ENCODE measurements around the gene EEA1. TPM values are rescaled to one million over a fixed set of nuclear protein-coding genes. Genes with fewer than 3 reads are reported as not detected.

Gene EEA1
- total and polyA plus RNA-seq, 2 of the 8 experiments (the other 6 are each of a cell fraction or from before 2014, with no cell fraction given) = 1.0 to 18.8 TPM

DNA sequence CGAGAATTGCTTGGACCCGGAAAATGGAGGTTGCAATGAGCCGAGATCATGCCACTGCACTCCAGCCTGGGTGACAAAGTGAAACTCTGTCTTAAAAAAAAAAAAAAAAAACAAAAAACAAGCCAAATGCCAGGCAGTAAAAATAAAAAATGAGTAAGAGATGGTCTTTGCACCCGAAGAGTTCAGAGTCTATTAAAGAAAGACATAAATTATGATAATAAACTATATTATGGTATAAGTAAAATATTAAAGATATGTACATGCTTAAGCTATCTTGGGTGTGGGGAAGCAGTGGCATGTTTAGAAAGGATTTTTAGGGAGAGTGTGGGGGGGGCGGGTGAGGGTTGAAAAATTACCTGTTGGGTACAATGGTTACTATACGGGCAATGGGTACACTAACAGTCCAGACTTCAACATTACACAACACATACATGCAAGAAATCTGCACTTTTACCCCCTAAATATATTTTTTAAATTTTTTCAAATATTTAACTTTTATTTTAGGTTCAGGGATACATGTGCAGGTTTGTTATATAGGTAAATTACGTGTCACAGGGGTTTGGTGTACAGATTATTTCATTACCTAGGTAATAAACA, 99.3 kb downstream of the EEA1 start:
- no peak overlapping the region for H3K4ac ChIP-seq (replicated peaks; ENCODE audit: insufficient read length, low read depth, low read length)

More for the DNA sequence above, 99.3 kb downstream of the EEA1 start:
- ChIA-PET POLR2A (ENCODE audit: partially characterized antibody) (no interaction called here), CTCF (ENCODE audit: partially characterized antibody) (interaction anchor here (0.6 to 1.7 kb wide), 5 partner anchors 9 to 157 kb away, joined by 3 to 5 read pairs (median 4); no protein-coding TSS in a partner anchor)
- no peak overlapping the region for H4K91ac ChIP-seq (replicated peaks; ENCODE audit: insufficient read length, low read length)
- H3K18ac ChIP-seq (ENCODE audit: extremely low read depth, low read length) = no peak overlapping the region
- peaks cover 0 to 2% (median 0%) of the 10 kb centered on the region in 4 experiments; a peak in 1 of 8 replicates for H3K36me3 ChIP-seq (ENCODE audit: control insufficient read depth in 2 of 4, insufficient read depth in 4 of 4, low read length in 3 of 4)
- no peaks in the 10 kb centered on the region for H3K9me3 ChIP-seq (ENCODE audit: insufficient read depth in 2 of 2, low read depth in 1 of 2, low read length in 1 of 2)
- H3K79me2 ChIP-seq (ENCODE audit: control insufficient read depth in 1 of 2, insufficient read depth in 2 of 2, low read length in 2 of 2) = no peaks in the 10 kb centered on the region
- no peak overlapping the region for H3K23ac ChIP-seq (ENCODE audit: insufficient read length)
- H4K5ac ChIP-seq (ENCODE audit: insufficient read length, low read depth, low read length) = no peak overlapping the region
- no peak overlapping the region for H3K4me2 ChIP-seq (ENCODE audit: insufficient read depth in 1 of 2, low read depth in 2 of 2, low read length in 2 of 2)
- no peaks in the 10 kb centered on the region for H3K79me1 ChIP-seq (ENCODE audit: low read depth, low read length)
- no peak overlapping the region for H3K9ac ChIP-seq (replicated peaks in 1 of 4; ENCODE audit: extremely low read depth in 1 of 4, low read depth in 3 of 4, low read length in 3 of 4)
- H3K4me3 ChIP-seq (ENCODE audit: extremely low read depth in 1 of 4, insufficient read depth in 2 of 4, low read depth in 3 of 4, low read length in 4 of 4) = no peak overlapping the region
- FAIRE-seq (no peak), DNase-seq (ENCODE audit: low read depth in 1 of 2, low spot score in 2 of 2) (no peak)
- no peak overlapping the region for H2BK15ac ChIP-seq (ENCODE audit: low read length)
- H2AK5ac ChIP-seq (ENCODE audit: low read depth, low read length) = no peak overlapping the region
- H3K27me3 ChIP-seq (replicated peaks in 1 of 4; ENCODE audit: control insufficient read depth in 3 of 4, extremely low read depth in 1 of 4, insufficient read depth in 3 of 4, low read length in 3 of 4) = no peaks in the 10 kb centered on the region
- no peak overlapping the region for H2BK5ac ChIP-seq (ENCODE audit: low read depth, low read length)
- H2BK120ac ChIP-seq (replicated peaks; ENCODE audit: low read depth, low read length) = no peak overlapping the region
- no peaks in the 10 kb centered on the region for H3K23me2 ChIP-seq (ENCODE audit: low read depth, low read length)
- H2AFZ ChIP-seq (ENCODE audit: low read length) = no peak overlapping the region
- no peaks in the 10 kb centered on the region for H3K4me1 ChIP-seq (replicated peaks in 1 of 4; ENCODE audit: control insufficient read depth in 3 of 4, insufficient read depth in 4 of 4, low read length in 3 of 4)
- H2BK20ac ChIP-seq (ENCODE audit: low read length) = no peak overlapping the region
- no peak for TF ChIP-seq SRF (IDR thresholded peaks at IDR 0.05; ENCODE audit: low read depth, low read length)
- no peak for TF ChIP-seq POLR2A (IDR thresholded peaks at IDR 0.05; ENCODE audit: control extremely low read depth in 1 of 2, low read depth in 2 of 2, low read length in 2 of 2)
- no peak for TF ChIP-seq E2F6 (IDR thresholded peaks at IDR 0.05)
- no peak for TF ChIP-seq RAD21 (IDR thresholded peaks at IDR 0.05 in 1 of 2, conservative IDR thresholded peaks at IDR 0.05 in 1 of 2; ENCODE audit: low read depth in 2 of 2, low read length in 2 of 2)
- no peak for TF ChIP-seq ATF2 (IDR thresholded peaks at IDR 0.05; ENCODE audit: low read length)
- TF ChIP-seq BACH1 (IDR thresholded peaks at IDR 0.05; ENCODE audit: low read length) = no peak
- no peak for TF ChIP-seq SP1 (IDR thresholded peaks at IDR 0.05; ENCODE audit: low read depth, low read length)
- TF ChIP-seq TBP (IDR thresholded peaks at IDR 0.05; ENCODE audit: low read depth, low read length) = no peak
- H4K8ac ChIP-seq (ENCODE audit: extremely low read depth, insufficient read depth, low read length) = no peak overlapping the region
- H2BK12ac ChIP-seq (ENCODE audit: low read depth, low read length) = no peak overlapping the region
- no peak overlapping the region for H3K27ac ChIP-seq (ENCODE audit: low read depth, low read length)
- H3K56ac ChIP-seq (replicated peaks; ENCODE audit: insufficient read length, low read depth, low read length) = no peak overlapping the region
- no peak overlapping the region for H3K14ac ChIP-seq (ENCODE audit: insufficient read length)
- no peaks in the 10 kb centered on the region for H4K20me1 ChIP-seq (replicated peaks in 1 of 2; ENCODE audit: control insufficient read depth in 1 of 2, insufficient read depth in 2 of 2, low read length in 2 of 2)
- 97% methylated on average over 7 of the region's 7 CpGs; no CpG with 5 or more reads in 1 of the 2 experiments for WGBS, 2 experiments (ENCODE audit: extremely low coverage in 1 of 2, insufficient coverage in 1 of 2, insufficient read length in 1 of 2, insufficient replicate concordance in 2 of 2, low coverage in 1 of 2, low lambda C conversion rate in 2 of 2, missing lambda C conversion rate in 1 of 2)

Data from H1 (cell line).